Endothelial cell (in vitro differentiated cells): Measurements from ENCODE around the gene KRT14. TPM values are rescaled to one million over a fixed set of nuclear protein-coding genes. Genes with fewer than 3 reads are reported as not detected.

Source experiments
- DNase-seq: peaks from one replicate; pipeline ENCODE4 v3.0.0; 2021; ENCODE audit warnings: low spot score
- H3K27ac Mint-ChIP-seq: one replicate; pipeline ENCODE4 v1.8.0; 2021; ENCODE audit warnings: mixed read lengths, inconsistent platforms; ENCODE audit not compliant: unreplicated experiment
- H3K27me3 Mint-ChIP-seq: one replicate; pipeline ENCODE4 v1.8.0; 2021; ENCODE audit warnings: mild to moderate bottlenecking, moderate library complexity, mixed read lengths, inconsistent platforms; ENCODE audit not compliant: unreplicated experiment
- H3K36me3 Mint-ChIP-seq: one replicate; pipeline ENCODE4 v1.8.0; 2021; ENCODE audit warnings: mild to moderate bottlenecking, low read depth, mixed read lengths, inconsistent platforms; ENCODE audit not compliant: unreplicated experiment
- H3K4me1 Mint-ChIP-seq: one replicate; pipeline ENCODE4 v1.8.0; 2021; ENCODE audit warnings: mild to moderate bottlenecking, mixed read lengths, inconsistent platforms; ENCODE audit not compliant: unreplicated experiment
- H3K4me3 Mint-ChIP-seq: one replicate; pipeline ENCODE4 v1.8.0; 2021; ENCODE audit warnings: mild to moderate bottlenecking, mixed read lengths, inconsistent platforms; ENCODE audit not compliant: unreplicated experiment
- H3K9me3 Mint-ChIP-seq: one replicate; pipeline ENCODE4 v1.8.0; 2021; ENCODE audit warnings: mixed read lengths, inconsistent platforms; ENCODE audit not compliant: unreplicated experiment
- CTCF ChIP-seq: fragments of 200-600 bp; sonication (generic); IDR thresholded peaks from one replicate; pipeline ENCODE4 v1.5.0; 2021; ENCODE audit warnings: antibody characterized with exemption; ENCODE audit not compliant: unreplicated experiment
- total RNA-seq: library from RNA; stranded (reverse); fragmentation: NEBNext Ultra II Directional; extraction: Animal tissue kit (Norgen Biotek cat#: 25700); gene quantifications from one replicate; pipeline ENCODE4 v1.2.1, GENCODE V29; 2021; ENCODE audit not compliant: unreplicated experiment

KRT14 gene
- total RNA-seq, 1 donor from 2014 or later = not detected

- Mint-ChIP-seq H3K9me3 (no peaks in the 10 kb centered on the region), H3K36me3 (no peaks in the 10 kb centered on the region), H3K4me1 (peaks cover 5% of the 10 kb centered on the region), H3K27me3 (peaks cover 6% of the 10 kb centered on the region), H3K4me3 (no peak overlapping the region), H3K27ac (no peak overlapping the region)
- no peak for TF ChIP-seq CTCF
- no peak for DNase-seq
Observed at GRCh38 chr17:41632482-41633105, 45.9 kb upstream of the KRT14 start.

GRCh38 chr17:41631898-41632285 lies 45.2 kb upstream of the KRT14 start:
- no peaks in the 10 kb centered on the region for H3K9me3 Mint-ChIP-seq
- H3K4me3 Mint-ChIP-seq = no peak overlapping the region
- H3K27ac Mint-ChIP-seq = no peak overlapping the region
- DNase-seq = no peak
- peaks cover 11% of the 10 kb centered on the region for H3K27me3 Mint-ChIP-seq
- peaks cover 5% of the 10 kb centered on the region for H3K4me1 Mint-ChIP-seq
- no peaks in the 10 kb centered on the region for H3K36me3 Mint-ChIP-seq
- no peak for TF ChIP-seq CTCF

- no peak for TF ChIP-seq CTCF
- H3K36me3 Mint-ChIP-seq = no peaks in the 10 kb centered on the region
Observed at GRCh38 chr17:41631025-41631897, 44.6 kb upstream of the KRT14 start.

GRCh38 chr17:41629826-41630670 lies 43.4 kb upstream of the KRT14 start:
- Mint-ChIP-seq H3K4me1 (peaks cover 4% of the 10 kb centered on the region), H3K36me3 (no peaks in the 10 kb centered on the region), H3K27ac (no peak overlapping the region), H3K27me3 (peaks cover 10% of the 10 kb centered on the region), H3K9me3 (no peaks in the 10 kb centered on the region), H3K4me3 (no peak overlapping the region)
- TF ChIP-seq CTCF = no peak
- DNase-seq = no peak

More at GRCh38 chr17:41631025-41631897, 44.6 kb upstream of the KRT14 start:
- Mint-ChIP-seq H3K9me3 (no peaks in the 10 kb centered on the region), H3K27me3 (peaks cover 11% of the 10 kb centered on the region), H3K27ac (no peak overlapping the region), H3K4me3 (no peak overlapping the region), H3K4me1 (peaks cover 5% of the 10 kb centered on the region)
- no peak for DNase-seq
